Measurements from ENCODE around the gene CES2.

CES2 gene

GRCh38 chr16:66960270-66960669, 25.0 kb downstream of the CES2 start:
- no peak overlapping the region for H2AFZ ChIP-seq (ENCODE audit: low read depth, low read length)
- no peak overlapping the region for H3K27ac ChIP-seq (ENCODE audit: low read length)
- TF ChIP-seq EZH2phosphoT487 (IDR thresholded peaks at IDR 0.05; ENCODE audit: low read depth) (no peak), CTCF (IDR thresholded peaks at IDR 0.05; ENCODE audit: low read depth, low read length) (no peak)

GRCh38 chr16:66961065-66961744, 25.9 kb downstream of the CES2 start, which contains the start of gene CES3:
Gene CES3, plus strand, starts transcription at chr16:66961266. Its CDS starts 42 bp downstream, at chr16:66961308.
- Histone ChIP-seq H4K20me1 (ENCODE audit: insufficient read depth, low read length) (no peaks in the 10 kb centered on the region), H3K36me3 (replicated peaks; ENCODE audit: low read depth, low read length) (peaks cover 18% of the 10 kb centered on the region), H3K27ac (ENCODE audit: low read length) (peak within 1 kb of the TSS; percentile 77), H3K79me2 (ENCODE audit: low read length) (peaks cover 17% of the 10 kb centered on the region), H2AFZ (ENCODE audit: low read depth, low read length) (peak within 1 kb of the TSS; percentile 84), H3K4me2 (ENCODE audit: low read length) (peak within 1 kb of the TSS; percentile 93), H3K9me3 (ENCODE audit: insufficient read depth, low read length) (no peaks in the 10 kb centered on the region), H3K27me3 (ENCODE audit: low read depth, low read length) (no peaks in the 10 kb centered on the region), H3K4me3 (ENCODE audit: low read length) (peak within 1 kb of the TSS; percentile 89), H3K4me1 (ENCODE audit: low read length) (peaks cover 30% of the 10 kb centered on the region), H3K9ac (ENCODE audit: low read length) (peak within 1 kb of the TSS; percentile 85)
- peak; percentile 96 for TF ChIP-seq CTCF (IDR thresholded peaks at IDR 0.05; ENCODE audit: low read depth, low read length)
- TF ChIP-seq EZH2phosphoT487 (IDR thresholded peaks at IDR 0.05; ENCODE audit: low read depth): no peak

More at GRCh38 chr16:66960270-66960669, 25.0 kb downstream of the CES2 start:
- no peaks in the 10 kb centered on the region for H3K9me3 ChIP-seq (ENCODE audit: insufficient read depth, low read length)
- no peaks in the 10 kb centered on the region for H4K20me1 ChIP-seq (ENCODE audit: insufficient read depth, low read length)
- peaks cover 30% of the 10 kb centered on the region for H3K4me1 ChIP-seq (ENCODE audit: low read length)
- H3K79me2 ChIP-seq (ENCODE audit: low read length): peaks cover 17% of the 10 kb centered on the region
- H3K36me3 ChIP-seq (replicated peaks; ENCODE audit: low read depth, low read length): peaks cover 15% of the 10 kb centered on the region
- no peak overlapping the region for H3K4me3 ChIP-seq (ENCODE audit: low read length)
- H3K4me2 ChIP-seq (ENCODE audit: low read length): no peak overlapping the region
- no peaks in the 10 kb centered on the region for H3K27me3 ChIP-seq (ENCODE audit: low read depth, low read length)
- no peak overlapping the region for H3K9ac ChIP-seq (ENCODE audit: low read length)

- peak overlapping the region; percentile 93 for H3K4me2 ChIP-seq (ENCODE audit: low read length)
- peak overlapping the region; percentile 89 for H3K4me3 ChIP-seq (ENCODE audit: low read length)
Measured at GRCh38 chr16:66961914-66962313, 26.6 kb downstream of the CES2 start.

More at GRCh38 chr16:66961914-66962313, 26.6 kb downstream of the CES2 start:
- Histone ChIP-seq H3K9ac (ENCODE audit: low read length) (peak overlapping the region; percentile 85), H3K9me3 (ENCODE audit: insufficient read depth, low read length) (no peaks in the 10 kb centered on the region), H3K36me3 (replicated peaks; ENCODE audit: low read depth, low read length) (peaks cover 19% of the 10 kb centered on the region), H3K79me2 (ENCODE audit: low read length) (peaks cover 17% of the 10 kb centered on the region), H2AFZ (ENCODE audit: low read depth, low read length) (peak overlapping the region; percentile 67; the same call in 1 of the 2 replicates), H3K27ac (ENCODE audit: low read length) (peak overlapping the region; percentile 77), H3K4me1 (ENCODE audit: low read length) (peaks cover 27% of the 10 kb centered on the region), H4K20me1 (ENCODE audit: insufficient read depth, low read length) (no peaks in the 10 kb centered on the region), H3K27me3 (ENCODE audit: low read depth, low read length) (no peaks in the 10 kb centered on the region)
- TF ChIP-seq CTCF (IDR thresholded peaks at IDR 0.05; ENCODE audit: low read depth, low read length) (no peak), EZH2phosphoT487 (IDR thresholded peaks at IDR 0.05; ENCODE audit: low read depth) (no peak)
